ENCODE data around the gene ACACB.

ACACB gene

GRCh38 chr12:109221277-109221931 is 105.0 kb downstream of the ACACB start:
- DNase-seq: no peak

- DNase-seq: no peak
Observed at GRCh38 chr12:109222062-109222461, 105.7 kb downstream of the ACACB start.

GRCh38 chr12:109222496-109222895 is 106.1 kb downstream of the ACACB start:
- DNase-seq: no peak

GRCh38 chr12:109223211-109223610 is 106.8 kb downstream of the ACACB start:
- no peak for DNase-seq

- DNase-seq: no peak
Observed at GRCh38 chr12:109223868-109224267, 107.5 kb downstream of the ACACB start.

- DNase-seq: no peak
Observed at GRCh38 chr12:109228664-109229063, 112.3 kb downstream of the ACACB start.

- DNase-seq: no peak
Observed at GRCh38 chr12:109230193-109230592, 113.8 kb downstream of the ACACB start.

GRCh38 chr12:109232731-109233130 is 116.3 kb downstream of the ACACB start:
- no peak for DNase-seq

- DNase-seq: no peak
Observed at GRCh38 chr12:109234012-109234411, 117.6 kb downstream of the ACACB start.

- no peak for DNase-seq
Observed at GRCh38 chr12:109236257-109236656, 119.9 kb downstream of the ACACB start.

GRCh38 chr12:109239179-109239578 is 122.8 kb downstream of the ACACB start:
- DNase-seq: no peak

- no peak for DNase-seq
Observed at GRCh38 chr12:109239691-109240090, 123.3 kb downstream of the ACACB start.

- DNase-seq: no peak
Observed at GRCh38 chr12:109240365-109240764, 124.0 kb downstream of the ACACB start.

- no peak for DNase-seq
Observed at GRCh38 chr12:109241936-109242335, 125.5 kb downstream of the ACACB start.

- DNase-seq: no peak
Observed at GRCh38 chr12:109244073-109244472, 127.7 kb downstream of the ACACB start.

GRCh38 chr12:109246221-109246620 is 129.8 kb downstream of the ACACB start:
- no peak for DNase-seq

- DNase-seq: no peak
Observed at GRCh38 chr12:109247831-109248654, 131.7 kb downstream of the ACACB start.

- DNase-seq: no peak
Observed at GRCh38 chr12:109250523-109250922, 134.1 kb downstream of the ACACB start.

GRCh38 chr12:109252799-109253198 is 136.4 kb downstream of the ACACB start:
- DNase-seq: no peak

GRCh38 chr12:109253913-109254544 is 137.6 kb downstream of the ACACB start:
- no peak for DNase-seq

- no peak for DNase-seq
Observed at GRCh38 chr12:109255377-109255776, 139.0 kb downstream of the ACACB start.

GRCh38 chr12:109256011-109256410 is 139.6 kb downstream of the ACACB start:
- no peak for DNase-seq

GRCh38 chr12:109258201-109258600 is 141.8 kb downstream of the ACACB start:
- DNase-seq: no peak

All from central memory CD4-positive, alpha-beta T cell (primary cell).